Measurements from ENCODE around the gene USP17L21. TPM values are rescaled to one million over a fixed set of nuclear protein-coding genes. Genes with fewer than 3 reads are reported as not detected.
"Not testable (repeated sequence)": the region's sequence is repeated elsewhere in the genome, so short reads cannot be mapped to it uniquely, and the experiment has no call there.

Gene USP17L21
- total and polyA plus RNA-seq, 2 of the 4 experiments (the other 2 are of a cell fraction) = not detected

DNA sequence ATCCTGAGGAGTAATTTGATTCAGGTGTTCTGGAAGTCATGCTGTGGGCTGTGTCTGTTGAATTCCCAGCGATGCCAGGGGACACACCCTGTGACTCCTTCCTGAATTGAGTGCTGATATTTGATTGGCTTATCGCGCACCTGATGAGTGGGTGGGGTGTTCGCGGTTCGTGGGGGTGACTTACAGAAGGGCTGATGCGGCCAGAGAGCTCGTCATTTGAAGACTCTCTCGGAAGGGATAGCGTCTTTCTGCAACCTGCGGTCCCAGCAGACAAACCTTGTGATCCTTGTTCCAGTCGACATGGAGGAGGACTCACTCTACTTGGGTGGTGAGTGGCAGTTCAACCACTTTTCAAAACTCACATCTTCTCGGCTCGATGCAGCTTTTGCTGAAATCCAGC lies 38.1 kb upstream of the USP17L21 start, which contains the start of gene USP17L13:
TSS of gene USP17L13 (plus strand) at position 301 of the 400 bp plus-strand sequence. CDS start at position 301, 0 bp downstream.
- H3K4ac ChIP-seq (ENCODE audit: low read depth, low read length); intact Hi-C loops (cut with micrococcal nuclease); H3K9ac ChIP-seq (ENCODE audit: low read depth, low read length); H3K4me1 ChIP-seq (ENCODE audit: control insufficient read depth, insufficient read depth, low read length); H3K36me3 ChIP-seq (ENCODE audit: control insufficient read depth, insufficient read depth, low read length); DNase-seq; BruUV-seq (replicated peaks); H2BK20ac ChIP-seq (ENCODE audit: low read depth, low read length); H2BK15ac ChIP-seq (ENCODE audit: low read depth, low read length); H3K27me3 ChIP-seq (ENCODE audit: control insufficient read depth, insufficient read depth, low read length); in situ Hi-C loops (cut with MboI; ENCODE audit: low sequenced_read_pairs); H4K91ac ChIP-seq (ENCODE audit: insufficient read depth, low read depth, low read length); POLR2A ChIA-PET (ENCODE audit: unreplicated experiment); H2BK5ac ChIP-seq (ENCODE audit: low read depth, low read length, poor library complexity, severe bottlenecking); H2AFZ ChIP-seq (replicated peaks; ENCODE audit: low read length, poor library complexity); H2BK120ac ChIP-seq (ENCODE audit: low read depth, low read length); H3K18ac ChIP-seq (ENCODE audit: low read depth, low read length); H3K23ac ChIP-seq (ENCODE audit: low read depth, low read length); H2AK9ac ChIP-seq (replicated peaks; ENCODE audit: low read depth, low read length, poor library complexity); H3K9me3 ChIP-seq (ENCODE audit: control insufficient read depth, insufficient read depth, low read length); ATAC-seq (ENCODE audit: low read depth); H3K56ac ChIP-seq (ENCODE audit: extremely low read depth, insufficient read depth, low read length); CTCF ChIA-PET; H4K8ac ChIP-seq (ENCODE audit: low read depth in 2 of 2, low read length in 2 of 2); H3K9me1 ChIP-seq (ENCODE audit: insufficient read depth, low read length); H4K5ac ChIP-seq (ENCODE audit: low read depth, low read length); H3K79me1 ChIP-seq (ENCODE audit: low read depth in 1 of 2, low read length in 2 of 2); H3K4me3 ChIP-seq (ENCODE audit: insufficient read depth, low read depth, low read length); H2AK5ac ChIP-seq (ENCODE audit: low read depth, low read length); H3K4me2 ChIP-seq (ENCODE audit: low read depth, low read length); H4K20me1 ChIP-seq (ENCODE audit: insufficient read depth, low read length); H3K27ac ChIP-seq (ENCODE audit: insufficient read depth, low read length); H3K14ac ChIP-seq (replicated peaks; ENCODE audit: low read depth, low read length); dilution Hi-C loops (cut with HindIII; ENCODE audit: low sequenced_read_pairs, unreplicated experiment): not testable (repeated sequence)
- no CpG with 5 or more reads among the region's 14 CpGs for WGBS, 2 experiments (ENCODE audit: extremely low coverage in 2 of 2, insufficient read length in 1 of 2)

DNA sequence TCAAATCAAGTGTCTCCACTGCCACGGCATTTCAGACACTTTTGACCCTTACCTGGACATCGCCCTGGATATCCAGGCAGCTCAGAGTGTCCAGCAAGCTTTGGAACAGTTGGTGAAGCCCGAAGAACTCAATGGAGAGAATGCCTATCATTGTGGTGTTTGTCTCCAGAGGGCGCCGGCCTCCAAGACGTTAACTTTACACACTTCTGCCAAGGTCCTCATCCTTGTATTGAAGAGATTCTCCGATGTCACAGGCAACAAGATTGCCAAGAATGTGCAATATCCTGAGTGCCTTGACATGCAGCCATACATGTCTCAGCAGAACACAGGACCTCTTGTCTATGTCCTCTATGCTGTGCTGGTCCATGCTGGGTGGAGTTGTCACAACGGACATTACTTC lies 32.4 kb upstream of the USP17L21 start:
- intact Hi-C loops (cut with micrococcal nuclease); H4K20me1 ChIP-seq (ENCODE audit: insufficient read depth, low read length); H2AK9ac ChIP-seq (replicated peaks; ENCODE audit: low read depth, low read length, poor library complexity); POLR2A ChIA-PET (ENCODE audit: unreplicated experiment); H4K91ac ChIP-seq (ENCODE audit: insufficient read depth, low read depth, low read length); H2BK120ac ChIP-seq (ENCODE audit: low read depth, low read length); H3K9me1 ChIP-seq (ENCODE audit: insufficient read depth, low read length); H2BK20ac ChIP-seq (ENCODE audit: low read depth, low read length); dilution Hi-C loops (cut with HindIII; ENCODE audit: low sequenced_read_pairs, unreplicated experiment); H3K14ac ChIP-seq (replicated peaks; ENCODE audit: low read depth, low read length); H2BK5ac ChIP-seq (ENCODE audit: low read depth, low read length, poor library complexity, severe bottlenecking); H3K9ac ChIP-seq (ENCODE audit: low read depth, low read length); H3K36me3 ChIP-seq (ENCODE audit: control insufficient read depth, insufficient read depth, low read length); H3K4me1 ChIP-seq (ENCODE audit: control insufficient read depth, insufficient read depth, low read length); H3K56ac ChIP-seq (ENCODE audit: extremely low read depth, insufficient read depth, low read length); H3K27ac ChIP-seq (ENCODE audit: insufficient read depth, low read length); H4K5ac ChIP-seq (ENCODE audit: low read depth, low read length); in situ Hi-C loops (cut with MboI; ENCODE audit: low sequenced_read_pairs); H3K23ac ChIP-seq (ENCODE audit: low read depth, low read length); DNase-seq; CTCF ChIA-PET; BruUV-seq (replicated peaks); H3K18ac ChIP-seq (ENCODE audit: low read depth, low read length); ATAC-seq (ENCODE audit: low read depth); H3K79me1 ChIP-seq (ENCODE audit: low read depth in 1 of 2, low read length in 2 of 2); H3K9me3 ChIP-seq (ENCODE audit: control insufficient read depth, insufficient read depth, low read length); H3K27me3 ChIP-seq (ENCODE audit: control insufficient read depth, insufficient read depth, low read length); H3K4ac ChIP-seq (ENCODE audit: low read depth, low read length); H2AFZ ChIP-seq (replicated peaks; ENCODE audit: low read length, poor library complexity); H2AK5ac ChIP-seq (ENCODE audit: low read depth, low read length); H3K4me2 ChIP-seq (ENCODE audit: low read depth, low read length); H4K8ac ChIP-seq (ENCODE audit: low read depth in 2 of 2, low read length in 2 of 2); H3K4me3 ChIP-seq (ENCODE audit: insufficient read depth, low read depth, low read length); H2BK15ac ChIP-seq (ENCODE audit: low read depth, low read length): not testable (repeated sequence)
- no CpG with 5 or more reads among the region's 8 CpGs for WGBS, 2 experiments (ENCODE audit: extremely low coverage in 2 of 2, insufficient read length in 1 of 2)
